IMR-90 (cell line): ENCODE data around the gene VAV3. TPM values are rescaled to one million over a fixed set of nuclear protein-coding genes. Genes with fewer than 3 reads are reported as not detected.

Experiments
- ATAC-seq: fragments of 200-7000 bp; cut with Tn5 transposase; 2 replicates; pipeline ENCODE4 v1.9.1; 2020; ENCODE audit warnings: low read depth, mild to moderate bottlenecking, moderate library complexity
- BruUV-seq: library from RNA; stranded (reverse); fragments of 400-500 nt; replicated peaks from 2 replicates; lab custom pipeline; 2021; lab: Mats Ljungman, UMichigan
- CTCF ChIA-PET: fragments of 300-600 bp; formaldehyde crosslinking; extraction: SDS; loops from one replicate; lab custom pipeline; 2021; ENCODE audit warnings: antibody characterized with exemption; lab: Yijun Ruan, JAX
- POLR2A ChIA-PET: fragments of 300-600 bp; sonication (Branson Sonifier 250); formaldehyde crosslinking; loops from one replicate; lab custom pipeline; 2022; ENCODE audit warnings: antibody characterized with exemption; ENCODE audit not compliant: unreplicated experiment; lab: Charles Lee
- DNase-seq: peaks from one replicate; pipeline ENCODE4 v3.0.0; 2013
- H2AFZ ChIP-seq: replicated peaks from 2 replicates; pipeline ENCODE3; 2013; ENCODE audit warnings: low read length, mild to moderate bottlenecking; ENCODE audit not compliant: poor library complexity
- H2AK5ac ChIP-seq: 2 replicates; pipeline ENCODE4 v1.6.1; 2013; ENCODE audit warnings: low read depth, low read length, inconsistent platforms
- H2AK9ac ChIP-seq: replicated peaks from 2 replicates; pipeline ENCODE3; 2013; ENCODE audit warnings: mild to moderate bottlenecking, low read depth, low read length, moderate library complexity; ENCODE audit not compliant: poor library complexity
- H2BK120ac ChIP-seq: 2 replicates; pipeline ENCODE4 v1.6.1; 2013; ENCODE audit warnings: low read depth, low read length, inconsistent platforms
- H2BK15ac ChIP-seq: 3 replicates; pipeline ENCODE4 v1.6.1; 2013; ENCODE audit warnings: low read depth, low read length, inconsistent platforms
- H2BK20ac ChIP-seq: 2 replicates; pipeline ENCODE4 v1.6.1; 2013; ENCODE audit warnings: low read depth, mild to moderate bottlenecking, inconsistent platforms, low read length, moderate library complexity
- H2BK5ac ChIP-seq: 2 replicates; pipeline ENCODE4 v1.6.1; 2013; ENCODE audit warnings: mild to moderate bottlenecking, low read depth, low read length, inconsistent platforms; ENCODE audit not compliant: poor library complexity, severe bottlenecking
- H3K14ac ChIP-seq: replicated peaks from 2 replicates; pipeline ENCODE4 v1.6.1; 2013; ENCODE audit warnings: low read depth, low read length, inconsistent platforms
- H3K18ac ChIP-seq: 2 replicates; pipeline ENCODE4 v1.6.1; 2013; ENCODE audit warnings: low read depth, low read length, control low read depth
- H3K23ac ChIP-seq: 2 replicates; pipeline ENCODE4 v1.6.1; 2013; ENCODE audit warnings: low read depth, low read length, inconsistent platforms
- H3K27ac ChIP-seq: 2 replicates; pipeline ENCODE4 v1.5.1; 2013; ENCODE audit warnings: mild to moderate bottlenecking, control low read depth, low read length; ENCODE audit not compliant: insufficient read depth
- H3K27me3 ChIP-seq: 2 replicates; pipeline ENCODE4 v1.6.1; 2013; ENCODE audit warnings: low read length; ENCODE audit not compliant: control insufficient read depth, insufficient read depth
- H3K36me3 ChIP-seq: 2 replicates; pipeline ENCODE4 v1.6.1; 2013; ENCODE audit warnings: low read length, mixed read lengths; ENCODE audit not compliant: control insufficient read depth, insufficient read depth
- H3K4ac ChIP-seq: 2 replicates; pipeline ENCODE4 v1.6.1; 2013; ENCODE audit warnings: low read depth, low read length, inconsistent platforms
- H3K4me1 ChIP-seq: 2 replicates; pipeline ENCODE4 v1.6.1; 2013; ENCODE audit warnings: low read length, mixed read lengths; ENCODE audit not compliant: control insufficient read depth, insufficient read depth
- H3K4me2 ChIP-seq: 2 replicates; pipeline ENCODE4 v1.6.1; 2013; ENCODE audit warnings: low read depth, mild to moderate bottlenecking, control low read depth, low read length, moderate library complexity
- H3K4me3 ChIP-seq: 2 replicates; pipeline ENCODE4 v1.5.1; 2013; ENCODE audit warnings: low read depth, mild to moderate bottlenecking, control low read depth, low read length, moderate library complexity; ENCODE audit not compliant: insufficient read depth
- H3K56ac ChIP-seq: 2 replicates; pipeline ENCODE4 v1.6.1; 2013; ENCODE audit warnings: low read length, inconsistent platforms; ENCODE audit not compliant: insufficient read depth; ENCODE audit errors: extremely low read depth
- H3K79me1 ChIP-seq, 2 experiments: 2 replicates each; pipeline ENCODE4 v1.6.1; 2013; ENCODE audit warnings: low read length in 2 of 2, inconsistent platforms in 1 of 2, low read depth in 1 of 2
- H3K9ac ChIP-seq: 2 replicates; pipeline ENCODE4 v1.6.1; 2013; ENCODE audit warnings: low read depth, low read length, control low read depth
- H3K9me1 ChIP-seq: 2 replicates; pipeline ENCODE4 v1.6.1; 2013; ENCODE audit warnings: low read length, inconsistent platforms; ENCODE audit not compliant: insufficient read depth
- H3K9me3 ChIP-seq: 2 replicates; pipeline ENCODE4 v1.6.1; 2013; ENCODE audit warnings: low read length; ENCODE audit not compliant: control insufficient read depth, insufficient read depth
- H4K20me1 ChIP-seq: 2 replicates; pipeline ENCODE4 v1.6.1; 2013; ENCODE audit warnings: low read length, inconsistent platforms; ENCODE audit not compliant: insufficient read depth
- H4K5ac ChIP-seq: 2 replicates; pipeline ENCODE4 v1.6.1; 2013; ENCODE audit warnings: mild to moderate bottlenecking, low read depth, low read length, control low read depth
- H4K8ac ChIP-seq, 2 experiments: 2 replicates each; pipeline ENCODE4 v1.6.1; 2013; ENCODE audit warnings: low read depth in 2 of 2, low read length in 2 of 2, control low read depth in 1 of 2, inconsistent platforms in 1 of 2
- H4K91ac ChIP-seq: 2 replicates; pipeline ENCODE4 v1.6.1; 2013; ENCODE audit warnings: low read depth, low read length, inconsistent platforms; ENCODE audit not compliant: insufficient read depth
- BHLHE40 ChIP-seq: fragments of 150-350 bp; IDR thresholded peaks from 2 replicates; pipeline ENCODE4 v1.6.1; 2016; ENCODE audit warnings: mild to moderate bottlenecking, low read depth, low read length
- CEBPB ChIP-seq: IDR thresholded peaks from 2 replicates; pipeline ENCODE4 v1.6.1; 2012; ENCODE audit warnings: low read depth, low read length, improper control_type of control experiment
- FOS ChIP-seq: fragments of 150-350 bp; IDR thresholded peaks from 2 replicates; pipeline ENCODE4 v1.6.1; 2016; ENCODE audit warnings: low read depth, low read length
- MAFK ChIP-seq: IDR thresholded peaks from 2 replicates; pipeline ENCODE4 v1.6.1; 2012; ENCODE audit warnings: low read depth, low read length, improper control_type of control experiment
- MAZ ChIP-seq: IDR thresholded peaks from 2 replicates; pipeline ENCODE4 v1.6.1; 2012; ENCODE audit warnings: low read depth, mild to moderate bottlenecking, low read length, improper control_type of control experiment, moderate library complexity, borderline replicate concordance
- MXI1 ChIP-seq: IDR thresholded peaks from 2 replicates; pipeline ENCODE4 v1.6.1; 2012; ENCODE audit warnings: low read depth, mild to moderate bottlenecking, low read length, moderate library complexity, borderline replicate concordance
- NFE2L2 ChIP-seq: fragments of 150-350 bp; IDR thresholded peaks from 2 replicates; pipeline ENCODE4 v1.6.1; 2016; ENCODE audit warnings: low read depth, mild to moderate bottlenecking, low read length
- POLR2A ChIP-seq: IDR thresholded peaks from 2 replicates; pipeline ENCODE4 v1.6.1; 2012; ENCODE audit warnings: mild to moderate bottlenecking, low read depth, low read length
- RAD21 ChIP-seq: IDR thresholded peaks from 2 replicates; pipeline ENCODE4 v1.6.1; 2012; ENCODE audit warnings: low read length, improper control_type of control experiment
- RFX5 ChIP-seq: IDR thresholded peaks from 2 replicates; pipeline ENCODE4 v1.8.0; 2012; ENCODE audit warnings: low read depth, mild to moderate bottlenecking, low read length, moderate library complexity
- SMC3 ChIP-seq: fragments of 150-350 bp; IDR thresholded peaks from 2 replicates; pipeline ENCODE4 v1.6.1; 2016; ENCODE audit warnings: low read depth, mild to moderate bottlenecking, antibody characterized with exemption, low read length, moderate library complexity
- WGBS, 2 experiments: methylation state at CpG; one replicate each; pipeline versions ENCODE4 v1.1.5 to v1.1.7; 2013; ENCODE audit warnings: missing lambda C conversion rate in 2 of 2; ENCODE audit not compliant: insufficient read length in 1 of 2; ENCODE audit errors: extremely low coverage in 2 of 2; 5-methylcytosine and 5-hydroxymethylcytosine counted together
- dilution Hi-C: fragments of 300-500 bp; cut with HindIII; formaldehyde crosslinking; loops from one replicate; pipeline ENCODE4 v1.14.3; 2018; ENCODE audit warnings: low sequenced_read_pairs; ENCODE audit not compliant: unreplicated experiment
- in situ Hi-C: fragments of 300-500 bp; cut with MboI; formaldehyde crosslinking; loops from 3 replicates; pipeline ENCODE4 v1.14.3; 2019; ENCODE audit warnings: low sequenced_read_pairs, inconsistent platforms, mixed read lengths
- intact Hi-C: fragments of 100-400 bp; cut with micrococcal nuclease; formaldehyde crosslinking; loops from 2 replicates; pipeline ENCODE4 v1.10.0; 2022
- polyA plus RNA-seq, 3 experiments: library from polyadenylated mRNA; depleted of rRNA; stranded (reverse); fragments of >200 nt; gene quantifications; 2 replicates each; pipeline ENCODE4 v1.2.3, GENCODE V29; 2012; ENCODE audit warnings: low replicate concordance in 1 of 3
- total RNA-seq: library from RNA; depleted of rRNA; stranded (reverse); fragments of >200 nt; gene quantifications from 2 replicates; pipeline ENCODE4 v1.2.3, GENCODE V29; 2012
- TF ChIP-seq, protein P1 (sequence below): fragments of 150-350 bp; IDR thresholded peaks from 2 replicates; pipeline ENCODE4 v1.6.1; 2016; ENCODE audit warnings: low read depth, mild to moderate bottlenecking, low read length, moderate library complexity, borderline replicate concordance
- TF ChIP-seq, protein P2 (sequence below): fragments of 150-350 bp; IDR thresholded peaks from 2 replicates; pipeline ENCODE4 v1.6.1; 2017; ENCODE audit warnings: mild to moderate bottlenecking, antibody characterized with exemption, low read length, low read depth
- TF ChIP-seq, protein P3 (sequence below): conservative IDR thresholded peaks from 2 replicates; pipeline ENCODE4 v1.5.1; 2012; ENCODE audit warnings: mild to moderate bottlenecking, low read depth, low read length, improper control_type of control experiment

The VAV3 gene
- total and polyA plus RNA-seq, 2 of the 4 experiments (the other 2 are of a cell fraction): 0.12 to 0.18 TPM

DNA sequence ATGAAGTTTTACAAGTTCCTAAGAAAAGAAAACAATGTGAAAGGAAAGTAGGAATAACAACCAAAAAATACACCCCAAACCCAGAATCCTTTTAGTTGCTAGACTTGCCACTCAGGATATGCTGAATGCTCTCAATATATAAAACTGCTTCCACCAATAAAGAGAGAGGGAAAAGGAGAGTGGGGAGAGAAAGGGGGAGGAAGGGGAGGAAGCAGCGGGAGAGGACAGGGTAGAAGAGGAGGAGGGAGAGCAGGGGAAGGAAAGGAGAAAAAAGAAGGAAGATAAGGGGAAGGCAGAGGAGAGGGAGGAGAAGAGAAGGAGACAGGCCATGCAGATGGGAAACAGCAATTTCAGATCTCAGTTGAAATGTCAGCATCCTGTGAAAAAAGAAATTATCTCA is 198.4 kb downstream of the VAV3 start:
- no peak overlapping the region for H2AK9ac ChIP-seq
- no peak overlapping the region for H2BK120ac ChIP-seq
- H4K8ac ChIP-seq: no peak overlapping the region
- H3K36me3 ChIP-seq: no peaks in the 10 kb centered on the region
- WGBS, 2 experiments: 40% methylated on average over 1 of the region's 1 CpG; no CpG with 5 or more reads in 1 of the 2 experiments
- H3K27ac ChIP-seq: no peak overlapping the region
- ATAC-seq (no peak), DNase-seq (no peak)
- no peak overlapping the region for H3K4me3 ChIP-seq
- H3K4me2 ChIP-seq: no peak overlapping the region
- H2AFZ ChIP-seq: no peak overlapping the region
- H2BK20ac ChIP-seq: no peak overlapping the region
- ChIA-PET POLR2A (no interaction called here), CTCF (no interaction called here)
- H3K23ac ChIP-seq: no peak overlapping the region
- H3K18ac ChIP-seq: no peak overlapping the region
- H3K27me3 ChIP-seq: no peaks in the 10 kb centered on the region
- no peak overlapping the region for H3K14ac ChIP-seq
- no peaks in the 10 kb centered on the region for H4K20me1 ChIP-seq
- BruUV-seq: no TSS peak
- no peak overlapping the region for H4K5ac ChIP-seq
- H4K91ac ChIP-seq: no peak overlapping the region
- dilution Hi-C loops: no loop called here
- in situ Hi-C loops: no loop called here
- no peak overlapping the region for H3K56ac ChIP-seq
- no peak overlapping the region for H2AK5ac ChIP-seq
- no peaks in the 10 kb centered on the region for H3K9me1 ChIP-seq
- no peak overlapping the region for H3K9ac ChIP-seq
- TF ChIP-seq MAFK (no peak), SMC3 (no peak), POLR2A (no peak), RFX5 (no peak), NFE2L2 (no peak), FOS (no peak), RAD21 (no peak), MAZ (no peak), CEBPB (no peak), MXI1 (no peak), BHLHE40 (no peak)
- TF ChIP-seq, protein P1, sequence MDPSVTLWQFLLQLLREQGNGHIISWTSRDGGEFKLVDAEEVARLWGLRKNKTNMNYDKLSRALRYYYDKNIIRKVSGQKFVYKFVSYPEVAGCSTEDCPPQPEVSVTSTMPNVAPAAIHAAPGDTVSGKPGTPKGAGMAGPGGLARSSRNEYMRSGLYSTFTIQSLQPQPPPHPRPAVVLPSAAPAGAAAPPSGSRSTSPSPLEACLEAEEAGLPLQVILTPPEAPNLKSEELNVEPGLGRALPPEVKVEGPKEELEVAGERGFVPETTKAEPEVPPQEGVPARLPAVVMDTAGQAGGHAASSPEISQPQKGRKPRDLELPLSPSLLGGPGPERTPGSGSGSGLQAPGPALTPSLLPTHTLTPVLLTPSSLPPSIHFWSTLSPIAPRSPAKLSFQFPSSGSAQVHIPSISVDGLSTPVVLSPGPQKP: no peak
- TF ChIP-seq, protein P2, sequence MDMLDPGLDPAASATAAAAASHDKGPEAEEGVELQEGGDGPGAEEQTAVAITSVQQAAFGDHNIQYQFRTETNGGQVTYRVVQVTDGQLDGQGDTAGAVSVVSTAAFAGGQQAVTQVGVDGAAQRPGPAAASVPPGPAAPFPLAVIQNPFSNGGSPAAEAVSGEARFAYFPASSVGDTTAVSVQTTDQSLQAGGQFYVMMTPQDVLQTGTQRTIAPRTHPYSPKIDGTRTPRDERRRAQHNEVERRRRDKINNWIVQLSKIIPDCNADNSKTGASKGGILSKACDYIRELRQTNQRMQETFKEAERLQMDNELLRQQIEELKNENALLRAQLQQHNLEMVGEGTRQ: no peak
- TF ChIP-seq, protein P3, sequence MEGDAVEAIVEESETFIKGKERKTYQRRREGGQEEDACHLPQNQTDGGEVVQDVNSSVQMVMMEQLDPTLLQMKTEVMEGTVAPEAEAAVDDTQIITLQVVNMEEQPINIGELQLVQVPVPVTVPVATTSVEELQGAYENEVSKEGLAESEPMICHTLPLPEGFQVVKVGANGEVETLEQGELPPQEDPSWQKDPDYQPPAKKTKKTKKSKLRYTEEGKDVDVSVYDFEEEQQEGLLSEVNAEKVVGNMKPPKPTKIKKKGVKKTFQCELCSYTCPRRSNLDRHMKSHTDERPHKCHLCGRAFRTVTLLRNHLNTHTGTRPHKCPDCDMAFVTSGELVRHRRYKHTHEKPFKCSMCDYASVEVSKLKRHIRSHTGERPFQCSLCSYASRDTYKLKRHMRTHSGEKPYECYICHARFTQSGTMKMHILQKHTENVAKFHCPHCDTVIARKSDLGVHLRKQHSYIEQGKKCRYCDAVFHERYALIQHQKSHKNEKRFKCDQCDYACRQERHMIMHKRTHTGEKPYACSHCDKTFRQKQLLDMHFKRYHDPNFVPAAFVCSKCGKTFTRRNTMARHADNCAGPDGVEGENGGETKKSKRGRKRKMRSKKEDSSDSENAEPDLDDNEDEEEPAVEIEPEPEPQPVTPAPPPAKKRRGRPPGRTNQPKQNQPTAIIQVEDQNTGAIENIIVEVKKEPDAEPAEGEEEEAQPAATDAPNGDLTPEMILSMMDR: no peak
- no peaks in the 10 kb centered on the region for H3K9me3 ChIP-seq
- no peaks in the 10 kb centered on the region for H3K4me1 ChIP-seq
- no peak overlapping the region for H2BK15ac ChIP-seq
- H3K4ac ChIP-seq: no peak overlapping the region
- no peak overlapping the region for H2BK5ac ChIP-seq
- intact Hi-C loops: no loop called here
- H3K79me1 ChIP-seq: no peaks in the 10 kb centered on the region
